NCI-H2196 (cell line): ENCODE measurements around the gene GPRIN1.
A peak's percentile ranks its signal among the peaks of the same experiment; 100 is the strongest.

Experiments used
- DNase-seq: peaks from one replicate; lab custom pipeline; 2025; ENCODE audit not compliant: unreplicated experiment; lab: John Stamatoyannopoulos, UW

Gene GPRIN1

GRCh38 chr5:176643491-176644219 lies 33.7 kb upstream of the GPRIN1 start:
- DNase-seq = no peak

GRCh38 chr5:176642675-176643490 lies 32.9 kb upstream of the GPRIN1 start:
- DNase-seq = no peak

- DNase-seq = no peak
Observed at GRCh38 chr5:176640616-176641015, 30.7 kb upstream of the GPRIN1 start.

GRCh38 chr5:176639981-176640380 lies 30.0 kb upstream of the GPRIN1 start:
- peak; percentile 74 for DNase-seq

- DNase-seq = no peak
Observed at GRCh38 chr5:176639208-176639607, 29.3 kb upstream of the GPRIN1 start.

GRCh38 chr5:176638437-176638836 lies 28.5 kb upstream of the GPRIN1 start:
- no peak for DNase-seq

- DNase-seq = no peak
Observed at GRCh38 chr5:176637556-176637955, 27.6 kb upstream of the GPRIN1 start.

GRCh38 chr5:176636426-176636825 lies 26.5 kb upstream of the GPRIN1 start:
- DNase-seq = no peak

- no peak for DNase-seq
Observed at GRCh38 chr5:176633598-176633997, 23.6 kb upstream of the GPRIN1 start.

GRCh38 chr5:176632745-176633144 lies 22.8 kb upstream of the GPRIN1 start:
- no peak for DNase-seq

GRCh38 chr5:176631383-176632200 lies 21.6 kb upstream of the GPRIN1 start:
- no peak for DNase-seq

- DNase-seq = no peak
Observed at GRCh38 chr5:176630681-176631222, 20.8 kb upstream of the GPRIN1 start.

GRCh38 chr5:176629853-176630680 lies 20.1 kb upstream of the GPRIN1 start, which contains the start of the genes EIF4E1B and SNCB:
Gene EIF4E1B, plus strand, starts transcription at chr5:176630675. Its CDS starts 12,113 bp downstream, at chr5:176642788.
Gene SNCB, minus strand, starts transcription at chr5:176630534. Its CDS starts 880 bp downstream, at chr5:176629654.
- DNase-seq = peak; percentile 61

GRCh38 chr5:176629317-176629852 lies 19.4 kb upstream of the GPRIN1 start:
- no peak for DNase-seq

GRCh38 chr5:176628406-176629228 lies 18.7 kb upstream of the GPRIN1 start:
- DNase-seq = no peak

GRCh38 chr5:176627582-176627981 lies 17.6 kb upstream of the GPRIN1 start:
- DNase-seq = no peak

GRCh38 chr5:176626876-176627236 lies 16.9 kb upstream of the GPRIN1 start:
- no peak for DNase-seq

- no peak for DNase-seq
Observed at GRCh38 chr5:176625966-176626875, 16.3 kb upstream of the GPRIN1 start.
